ENCODE data around the gene INSR. TPM values are rescaled to one million over a fixed set of nuclear protein-coding genes. Genes with fewer than 3 reads are reported as not detected.
"Not testable (repeated sequence)": the region's sequence is repeated elsewhere in the genome, so short reads cannot be mapped to it uniquely, and the experiment has no call there.

Gene INSR
- total and polyA plus RNA-seq, 9 donors = 7.9 to 17.9 (median 13.6) TPM

DNA sequence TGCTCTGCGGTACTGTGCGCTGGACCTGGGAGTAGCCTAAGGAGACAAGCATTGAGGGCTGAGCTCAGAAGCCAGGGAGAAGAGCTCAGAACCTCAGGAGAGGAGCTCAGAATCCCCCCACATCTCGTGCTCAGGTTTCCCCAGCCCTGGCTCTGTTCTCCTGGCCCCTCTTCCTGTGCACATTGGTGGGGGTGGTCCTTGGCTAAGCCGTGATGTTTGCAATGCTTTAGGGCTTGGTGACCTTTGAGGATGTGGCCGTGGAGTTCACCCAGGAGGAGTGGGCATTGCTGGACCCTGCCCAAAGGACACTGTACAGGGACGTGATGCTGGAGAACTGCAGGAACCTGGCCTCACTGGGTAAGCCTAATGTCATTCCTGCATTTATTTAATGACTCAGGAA lies 218.1 kb downstream of the INSR start:
- WGBS (ENCODE audit: insufficient coverage) = 95% methylated on average over 4 of the region's 6 CpGs
- Histone ChIP-seq H3K27ac (ENCODE audit: low read length) (no peak overlapping the region), H3K36me3 (ENCODE audit: control insufficient read depth, insufficient read depth, low read length) (peaks cover 78% of the 10 kb centered on the region), H3K4me3 (ENCODE audit: low read length) (no peak overlapping the region), H3K4me1 (ENCODE audit: control insufficient read depth, insufficient read depth, low read length) (no peaks in the 10 kb centered on the region), H3K27me3 (ENCODE audit: control insufficient read depth, insufficient read depth, low read length) (no peaks in the 10 kb centered on the region), H3K9me3 (replicated peaks; ENCODE audit: control insufficient read depth, low read depth, low read length) (peaks cover 43% of the 10 kb centered on the region)
- no peak for DNase-seq

DNA sequence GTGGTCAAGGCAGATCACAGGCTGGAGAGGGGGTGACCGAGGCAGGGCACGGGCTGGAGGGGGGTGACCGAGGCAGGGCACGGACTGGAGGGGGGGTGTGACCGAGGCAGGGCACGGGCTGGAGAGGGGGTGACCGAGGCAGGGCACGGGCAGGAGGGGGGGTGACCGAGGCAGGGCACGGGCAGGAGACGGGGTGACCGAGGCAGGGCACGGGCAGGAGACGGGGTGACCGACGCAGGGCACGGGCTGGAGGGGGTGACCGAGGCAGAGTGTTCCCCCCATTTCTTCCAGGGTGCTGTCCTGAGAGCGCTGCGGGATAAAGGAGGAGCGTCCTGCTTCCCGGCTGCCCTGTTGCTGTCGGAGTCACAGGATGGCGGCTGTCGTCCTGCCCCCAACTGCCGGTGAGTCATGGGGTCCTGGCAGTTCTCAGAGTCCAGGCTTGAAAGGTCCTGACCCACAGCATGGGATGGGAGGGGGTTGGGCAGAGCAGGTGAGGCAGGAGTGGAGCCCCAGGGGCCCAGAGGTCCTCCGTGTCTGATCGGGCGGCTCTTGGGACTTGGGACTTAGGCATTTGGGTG lies 219.4 kb downstream of the INSR start:
- Histone ChIP-seq H3K4me1 (ENCODE audit: control insufficient read depth, insufficient read depth, low read length) (peaks cover 7% of the 10 kb centered on the region), H3K9me3 (replicated peaks; ENCODE audit: control insufficient read depth, low read depth, low read length) (peaks cover 31% of the 10 kb centered on the region), H3K36me3 (ENCODE audit: control insufficient read depth, insufficient read depth, low read length) (peaks cover 66% of the 10 kb centered on the region), H3K27me3 (ENCODE audit: control insufficient read depth, insufficient read depth, low read length) (no peaks in the 10 kb centered on the region), H3K4me3 (ENCODE audit: low read length) (no peak overlapping the region), H3K27ac (ENCODE audit: low read length) (no peak overlapping the region)
- DNase-seq = no peak
- WGBS (ENCODE audit: insufficient coverage) = over 99% methylated on average over 22 of the region's 29 CpGs

DNA sequence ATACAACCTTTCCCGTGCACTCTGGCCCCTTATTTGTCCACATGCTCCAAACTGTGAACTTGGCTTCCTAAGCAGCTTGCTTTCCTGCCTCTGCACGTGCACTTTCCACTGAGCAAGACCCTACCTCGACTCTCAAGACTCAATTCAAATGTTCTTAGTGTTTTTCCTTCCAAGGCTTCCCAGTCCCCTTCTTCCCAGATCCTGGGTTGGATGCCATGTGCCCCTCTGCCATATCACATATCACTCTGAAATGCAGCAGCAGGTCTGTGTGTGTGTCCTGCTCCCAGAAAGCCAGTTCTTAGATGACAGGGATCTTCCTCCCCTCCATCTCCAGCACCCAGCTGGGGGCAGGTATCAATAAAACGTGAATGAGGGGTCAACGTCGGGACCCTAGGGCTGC lies 221.7 kb downstream of the INSR start:
- H3K9me3 ChIP-seq (replicated peaks; ENCODE audit: control insufficient read depth, low read depth, low read length) = peaks cover 15% of the 10 kb centered on the region
- H3K27me3 ChIP-seq (ENCODE audit: control insufficient read depth, insufficient read depth, low read length) = no peaks in the 10 kb centered on the region
- H3K27ac ChIP-seq (ENCODE audit: low read length) = no peak overlapping the region
- H3K4me3 ChIP-seq (ENCODE audit: low read length) = no peak overlapping the region
- 100% methylated on average over 5 of the region's 6 CpGs for WGBS (ENCODE audit: insufficient coverage)
- H3K36me3 ChIP-seq (ENCODE audit: control insufficient read depth, insufficient read depth, low read length) = peaks cover 49% of the 10 kb centered on the region
- no peak for DNase-seq
- peaks cover 7% of the 10 kb centered on the region for H3K4me1 ChIP-seq (ENCODE audit: control insufficient read depth, insufficient read depth, low read length)

DNA sequence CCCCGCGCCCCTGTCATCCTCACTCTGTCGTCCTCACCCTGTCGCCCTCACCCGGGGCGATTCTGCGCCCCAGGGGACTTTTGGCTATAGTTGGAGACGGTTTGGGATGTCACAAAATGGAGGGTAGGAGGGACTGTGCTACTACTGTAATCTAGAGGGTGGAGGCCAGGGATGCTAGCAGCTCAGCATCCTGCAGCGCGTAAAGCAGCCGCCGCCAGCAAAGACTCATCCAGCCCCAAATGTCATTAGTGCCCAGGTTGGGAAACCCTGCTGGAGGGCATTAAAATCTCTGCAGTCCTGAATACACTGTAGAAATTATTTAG lies 224.3 kb downstream of the INSR start:
- Histone ChIP-seq H3K27ac (ENCODE audit: low read length) (peak overlapping the region; percentile 92), H3K27me3 (ENCODE audit: control insufficient read depth, insufficient read depth, low read length) (no peaks in the 10 kb centered on the region), H3K4me1 (ENCODE audit: control insufficient read depth, insufficient read depth, low read length) (peaks cover 7% of the 10 kb centered on the region), H3K36me3 (ENCODE audit: control insufficient read depth, insufficient read depth, low read length) (peaks cover 23% of the 10 kb centered on the region), H3K4me3 (ENCODE audit: low read length) (peak overlapping the region; percentile 100), H3K9me3 (replicated peaks; ENCODE audit: control insufficient read depth, low read depth, low read length) (no peaks in the 10 kb centered on the region)
- DNase-seq = no peak
- 3% methylated on average over 8 of the region's 12 CpGs for WGBS (ENCODE audit: insufficient coverage)

DNA sequence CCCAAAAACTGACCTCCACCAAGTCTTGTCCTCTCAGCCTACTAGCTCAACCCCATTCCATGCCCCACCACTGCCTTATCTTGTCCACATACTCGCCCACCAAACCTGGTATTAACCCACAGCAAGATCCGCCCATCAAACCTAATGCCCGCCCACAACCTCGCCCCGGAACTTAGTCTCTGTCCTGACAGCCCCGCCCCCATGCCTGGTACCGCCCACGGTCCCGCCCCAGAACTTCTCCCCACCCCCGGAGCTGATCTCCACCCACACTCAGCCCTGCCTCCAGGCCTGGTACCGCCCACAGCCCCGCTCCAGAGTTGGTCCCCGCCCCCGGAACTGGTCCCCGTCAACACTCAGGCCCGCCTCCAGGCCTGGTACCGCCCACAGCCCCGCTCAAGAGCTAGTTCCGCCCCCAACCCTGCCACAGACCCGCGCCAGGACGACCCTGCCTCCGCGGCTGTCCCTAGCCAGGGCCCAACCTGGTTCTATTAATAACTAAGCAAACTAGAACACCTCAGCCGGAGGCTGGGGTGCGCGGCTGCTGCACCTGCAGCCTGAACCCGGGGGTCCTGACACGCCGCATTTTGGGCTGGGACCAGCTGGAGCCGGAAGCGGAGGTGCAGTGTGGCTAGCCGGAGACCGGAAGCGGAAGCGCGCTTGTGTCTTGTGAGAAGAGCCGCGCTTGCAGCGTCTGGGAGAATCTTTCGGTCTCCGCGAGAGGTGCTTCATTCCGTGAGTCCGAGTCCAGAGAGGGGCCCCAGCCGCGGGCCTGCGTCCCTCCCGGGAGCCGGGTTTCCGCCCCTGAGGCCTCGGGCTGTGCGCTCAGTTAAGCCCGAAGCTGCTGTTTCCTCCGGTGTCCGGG lies 224.9 kb downstream of the INSR start, which contains the start of gene ZNF557:
ZNF557 (plus strand) TSS at position 662 of the 862 bp plus-strand sequence. CDS start 5,372 bp downstream, outside the sequence.
- H3K27ac ChIP-seq (ENCODE audit: low read length) = peak within 1 kb of the TSS; percentile 92
- H3K4me3 ChIP-seq (ENCODE audit: low read length) = peak within 1 kb of the TSS; percentile 100
- no peaks in the 10 kb centered on the region for H3K9me3 ChIP-seq (replicated peaks; ENCODE audit: control insufficient read depth, low read depth, low read length)
- peak; percentile 99 for DNase-seq
- peaks cover 7% of the 10 kb centered on the region for H3K4me1 ChIP-seq (ENCODE audit: control insufficient read depth, insufficient read depth, low read length)
- peaks cover 21% of the 10 kb centered on the region for H3K36me3 ChIP-seq (ENCODE audit: control insufficient read depth, insufficient read depth, low read length)
- H3K27me3 ChIP-seq (ENCODE audit: control insufficient read depth, insufficient read depth, low read length) = no peaks in the 10 kb centered on the region
- WGBS (ENCODE audit: insufficient coverage) = under 1% methylated on average over 54 of the region's 56 CpGs

DNA sequence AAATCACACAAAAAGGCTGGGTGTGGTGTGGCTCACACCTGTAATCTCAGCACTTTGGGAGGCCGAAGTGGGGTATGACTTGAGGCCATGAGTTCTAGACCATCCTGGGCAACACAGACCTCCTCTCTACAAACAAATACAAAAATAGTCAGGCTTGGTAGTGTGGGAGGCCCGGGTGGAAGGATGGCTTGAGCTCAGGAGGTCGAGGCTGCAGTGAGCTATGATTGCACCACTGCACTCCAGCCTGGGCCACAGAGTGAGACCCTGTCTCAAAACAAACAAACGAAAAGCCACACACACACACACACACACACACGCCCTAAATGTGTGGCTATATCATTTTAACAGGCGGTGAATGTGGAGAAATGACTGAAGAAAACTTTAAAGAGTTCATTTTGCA lies 225.6 kb downstream of the INSR start:
- Histone ChIP-seq H3K36me3 (ENCODE audit: control insufficient read depth, insufficient read depth, low read length) (peaks cover 17% of the 10 kb centered on the region), H3K4me1 (ENCODE audit: control insufficient read depth, insufficient read depth, low read length) (peaks cover 7% of the 10 kb centered on the region), H3K27me3 (ENCODE audit: control insufficient read depth, insufficient read depth, low read length) (no peaks in the 10 kb centered on the region), H3K27ac (ENCODE audit: low read length) (no peak overlapping the region), H3K9me3 (replicated peaks; ENCODE audit: control insufficient read depth, low read depth, low read length) (no peaks in the 10 kb centered on the region), H3K4me3 (ENCODE audit: low read length) (peak overlapping the region; percentile 14)
- DNase-seq = no peak
- WGBS (ENCODE audit: insufficient coverage) = no CpG with 5 or more reads among the region's 6 CpGs

DNA sequence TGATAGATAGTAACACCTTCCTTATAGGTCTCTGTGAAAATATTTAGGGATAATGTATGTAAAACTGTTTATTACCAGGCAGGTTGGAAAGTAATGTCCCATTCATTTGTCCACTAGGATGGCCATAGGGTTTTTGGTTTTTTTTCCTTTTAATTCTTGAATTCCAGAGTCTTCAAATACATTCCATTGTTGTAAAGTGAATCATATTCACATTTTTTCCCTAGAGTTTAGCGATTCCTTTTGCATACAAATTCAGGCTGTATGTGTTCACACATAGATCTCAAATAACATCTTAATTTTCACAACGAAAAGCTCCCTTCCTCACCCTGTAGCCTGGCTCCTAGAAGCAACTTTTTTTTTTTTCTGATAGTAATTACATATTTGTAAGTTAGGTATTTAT lies 226.5 kb downstream of the INSR start:
- no peaks in the 10 kb centered on the region for H3K27me3 ChIP-seq (ENCODE audit: control insufficient read depth, insufficient read depth, low read length)
- WGBS (ENCODE audit: insufficient coverage) = no CpG with 5 or more reads among the region's 2 CpGs
- H3K4me3 ChIP-seq (ENCODE audit: low read length) = no peak overlapping the region
- H3K36me3 ChIP-seq (ENCODE audit: control insufficient read depth, insufficient read depth, low read length) = peaks cover 11% of the 10 kb centered on the region
- no peak for DNase-seq
- H3K4me1 ChIP-seq (ENCODE audit: control insufficient read depth, insufficient read depth, low read length) = peaks cover 7% of the 10 kb centered on the region
- H3K9me3 ChIP-seq (replicated peaks; ENCODE audit: control insufficient read depth, low read depth, low read length) = no peaks in the 10 kb centered on the region
- no peak overlapping the region for H3K27ac ChIP-seq (ENCODE audit: low read length)

DNA sequence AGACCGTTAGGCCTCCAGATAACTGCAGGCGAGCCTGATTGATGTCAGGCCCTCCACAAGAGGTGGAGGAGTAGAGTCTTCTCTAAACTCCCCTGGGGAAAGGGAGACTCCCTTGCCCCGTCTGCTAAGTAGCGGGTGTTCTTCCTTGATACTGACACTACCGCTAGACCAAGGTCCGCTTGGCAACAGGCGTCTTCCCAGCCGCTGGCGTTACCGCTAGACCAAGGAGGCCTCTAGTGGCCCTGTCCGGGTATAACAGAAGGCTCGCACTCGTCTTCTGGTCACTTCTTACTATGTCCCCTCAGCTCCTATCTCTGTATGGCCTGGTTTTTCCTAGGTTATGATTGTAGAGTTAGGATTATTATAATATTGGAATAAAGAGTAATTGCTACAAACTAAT lies 227.1 kb downstream of the INSR start:
- H3K4me1 ChIP-seq (ENCODE audit: control insufficient read depth, insufficient read depth, low read length); H3K4me3 ChIP-seq (ENCODE audit: low read length); H3K27me3 ChIP-seq (ENCODE audit: control insufficient read depth, insufficient read depth, low read length); H3K9me3 ChIP-seq (replicated peaks; ENCODE audit: control insufficient read depth, low read depth, low read length); H3K27ac ChIP-seq (ENCODE audit: low read length); H3K36me3 ChIP-seq (ENCODE audit: control insufficient read depth, insufficient read depth, low read length): not testable (repeated sequence)
- 41% methylated on average over 9 of the region's 13 CpGs for WGBS (ENCODE audit: insufficient coverage)
- peak; percentile 12 for DNase-seq

DNA sequence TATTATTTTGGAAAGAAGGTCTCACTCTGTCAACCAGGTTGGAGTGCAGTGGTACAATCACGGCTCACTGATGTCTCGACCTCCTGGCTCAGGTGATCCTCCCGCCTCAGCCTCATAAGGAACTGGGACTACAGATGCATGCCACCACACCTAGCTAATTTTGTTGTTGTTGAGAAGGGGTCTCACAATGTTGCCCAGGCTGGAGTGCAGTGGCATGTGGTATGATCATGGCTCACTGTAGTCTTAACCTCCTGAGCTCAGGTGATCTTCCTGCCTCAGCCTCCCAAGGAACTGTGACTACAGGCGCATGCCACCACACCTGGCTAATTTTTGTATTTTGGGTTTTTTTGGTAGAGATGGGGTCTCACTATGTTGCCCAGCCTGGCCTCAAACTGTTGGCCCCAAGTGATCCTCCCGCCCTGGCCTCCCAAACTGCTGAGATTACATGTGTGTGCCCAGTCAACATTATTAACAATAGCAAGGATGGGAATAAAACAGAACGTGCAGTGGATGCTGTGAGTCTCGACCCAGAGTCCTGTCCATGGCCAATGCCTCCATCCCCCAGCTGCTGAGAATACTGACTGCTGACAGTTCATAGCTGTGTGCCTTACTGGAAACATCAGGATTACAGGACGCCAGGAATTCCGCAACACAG lies 230.3 kb downstream of the INSR start:
- no peaks in the 10 kb centered on the region for H3K27me3 ChIP-seq (ENCODE audit: control insufficient read depth, insufficient read depth, low read length)
- no peak overlapping the region for H3K27ac ChIP-seq (ENCODE audit: low read length)
- no peak for DNase-seq
- no peak overlapping the region for H3K4me3 ChIP-seq (ENCODE audit: low read length)
- H3K9me3 ChIP-seq (replicated peaks; ENCODE audit: control insufficient read depth, low read depth, low read length) = no peaks in the 10 kb centered on the region
- no peaks in the 10 kb centered on the region for H3K36me3 ChIP-seq (ENCODE audit: control insufficient read depth, insufficient read depth, low read length)
- WGBS (ENCODE audit: insufficient coverage) = 94% methylated on average over 5 of the region's 9 CpGs
- H3K4me1 ChIP-seq (ENCODE audit: control insufficient read depth, insufficient read depth, low read length) = no peaks in the 10 kb centered on the region

DNA sequence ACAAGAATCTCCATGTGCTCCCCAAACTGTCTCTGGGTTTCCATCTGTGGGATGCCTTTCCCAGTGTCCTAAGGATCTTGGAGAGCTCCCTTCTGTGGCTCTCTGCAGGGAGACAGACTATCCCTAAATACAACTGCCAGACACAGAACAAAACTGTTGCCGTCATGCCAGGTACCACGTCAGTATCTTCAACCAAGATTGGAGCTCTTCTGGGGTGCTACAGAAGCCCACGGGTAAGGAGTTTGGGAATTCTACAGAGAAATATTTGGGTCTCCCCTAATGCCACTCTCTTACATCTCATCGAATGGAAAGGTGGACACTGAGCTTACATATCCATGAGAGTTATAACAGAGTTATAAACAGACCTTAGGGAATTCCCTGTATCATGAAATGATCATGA lies 230.9 kb downstream of the INSR start:
- Histone ChIP-seq H3K27ac (ENCODE audit: low read length) (no peak overlapping the region), H3K27me3 (ENCODE audit: control insufficient read depth, insufficient read depth, low read length) (no peaks in the 10 kb centered on the region), H3K36me3 (ENCODE audit: control insufficient read depth, insufficient read depth, low read length) (no peaks in the 10 kb centered on the region), H3K4me1 (ENCODE audit: control insufficient read depth, insufficient read depth, low read length) (no peaks in the 10 kb centered on the region), H3K9me3 (replicated peaks; ENCODE audit: control insufficient read depth, low read depth, low read length) (no peaks in the 10 kb centered on the region), H3K4me3 (ENCODE audit: low read length) (no peak overlapping the region)
- DNase-seq = no peak
- no CpG with 5 or more reads among the region's 4 CpGs for WGBS (ENCODE audit: insufficient coverage)
